Measurements from ENCODE around the gene BDH1. TPM values are rescaled to one million over a fixed set of nuclear protein-coding genes. Genes with fewer than 3 reads are reported as not detected.

Gene BDH1
- total RNA-seq, 2 experiments from 2014 or later = 53.6 to 58.7 TPM

DNA sequence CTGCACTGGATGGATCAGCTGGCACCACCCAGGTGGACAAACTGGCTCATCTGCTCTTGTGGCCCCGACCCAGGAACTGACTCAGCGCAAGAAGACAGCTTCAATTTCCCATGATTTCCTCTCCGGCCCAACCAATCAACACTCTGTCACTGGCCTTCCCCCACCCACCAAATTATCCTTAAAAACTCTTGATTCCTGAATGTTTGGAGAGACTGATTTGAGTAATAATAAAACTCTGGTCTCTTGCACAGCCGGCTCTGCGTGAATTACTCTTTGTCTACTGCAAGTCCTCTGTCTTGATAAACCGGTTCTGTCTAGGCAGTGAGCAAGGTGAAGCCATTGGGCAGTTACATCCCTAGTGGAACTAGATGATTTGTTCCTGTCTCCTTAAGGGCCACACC, 16.1 kb downstream of the BDH1 start:
- CTCF ChIA-PET = interaction anchor here (1.7 kb wide), 1 partner anchor 11 kb away, joined by 4 read pairs; no protein-coding TSS in a partner anchor

DNA sequence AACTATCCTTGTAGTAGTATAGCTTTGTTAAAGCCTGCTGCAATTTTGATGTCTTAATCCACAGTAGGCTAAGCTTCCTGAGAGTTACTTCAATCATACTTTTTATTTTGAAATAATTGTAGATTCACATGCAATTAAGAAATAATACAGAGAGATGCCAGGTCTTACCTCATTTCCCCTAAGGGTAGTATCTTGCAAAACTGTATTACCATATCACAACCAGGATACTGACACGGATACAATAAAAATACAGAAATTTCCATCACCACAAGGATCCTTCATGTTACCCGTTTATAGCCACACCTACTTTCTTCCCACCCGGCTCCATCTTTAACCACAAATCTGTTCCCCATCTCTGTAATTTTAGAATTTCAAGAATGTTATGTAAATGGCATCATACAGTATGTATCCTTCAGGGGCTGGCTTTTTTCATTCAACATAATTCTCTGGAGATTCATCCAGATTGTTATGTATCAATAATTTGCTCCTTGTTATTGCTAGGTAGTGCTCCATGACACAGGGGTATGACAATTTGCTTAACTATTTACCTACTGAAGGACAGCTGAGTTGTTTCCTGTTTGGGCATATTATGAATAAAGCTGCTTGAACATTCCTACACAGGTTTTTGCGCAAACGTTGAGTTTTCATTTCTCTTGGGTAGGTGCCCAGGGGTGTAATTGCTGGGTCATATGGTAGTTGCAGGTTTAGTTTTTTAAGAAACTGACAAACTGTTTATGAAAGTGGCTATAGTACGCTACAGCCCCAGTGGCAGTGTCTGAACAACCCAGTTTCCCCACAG, 21.6 kb downstream of the BDH1 start:
- Mint-ChIP-seq H3K36me3 (ENCODE audit: low read depth) (peaks cover 26% of the 10 kb centered on the region), H3K4me1 (no peaks in the 10 kb centered on the region), H3K9me3 (no peaks in the 10 kb centered on the region), H3K27me3 (no peaks in the 10 kb centered on the region), H3K27ac (no peak overlapping the region), H3K4me3 (no peak overlapping the region)
- POLR2A ChIA-PET = no interaction called here
- CTCF ChIA-PET = interaction anchor here (0.6 to 1.3 kb wide), 2 partner anchors 49 to 290 kb away, joined by 3 read pairs; no protein-coding TSS in a partner anchor
- DNase-seq = no peak

More for the DNA sequence above, 16.1 kb downstream of the BDH1 start:
- Mint-ChIP-seq H3K27ac (peak overlapping the region; percentile 17), H3K27me3 (no peaks in the 10 kb centered on the region), H3K36me3 (ENCODE audit: low read depth) (peaks cover 49% of the 10 kb centered on the region), H3K9me3 (no peaks in the 10 kb centered on the region), H3K4me3 (no peak overlapping the region), H3K4me1 (peaks cover 1% of the 10 kb centered on the region)
- DNase-seq = no peak
- POLR2A ChIA-PET = no interaction called here

DNA sequence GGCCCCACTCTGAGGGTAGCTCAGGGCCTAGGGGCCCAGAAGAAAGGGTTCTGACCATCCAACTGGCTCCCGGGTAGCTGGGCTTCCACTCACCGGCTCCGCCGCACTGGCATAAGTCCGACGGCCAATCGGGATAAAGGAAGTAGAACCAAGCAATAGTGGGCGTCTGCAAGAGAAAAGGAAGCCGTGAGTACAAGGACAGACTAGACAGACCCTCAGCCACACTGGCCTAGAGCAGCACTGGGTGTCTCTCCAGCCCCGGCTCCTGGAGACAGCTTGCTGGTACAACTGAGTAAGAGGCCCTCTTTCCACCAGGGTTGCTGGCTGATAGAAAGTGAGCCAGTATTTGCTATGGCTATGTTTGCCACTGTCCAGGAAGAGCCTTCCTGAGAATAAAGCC, 22.4 kb downstream of the BDH1 start:
- Mint-ChIP-seq H3K4me3 (no peak overlapping the region), H3K9me3 (no peaks in the 10 kb centered on the region), H3K27me3 (no peaks in the 10 kb centered on the region), H3K36me3 (ENCODE audit: low read depth) (peaks cover 28% of the 10 kb centered on the region), H3K4me1 (no peaks in the 10 kb centered on the region), H3K27ac (no peak overlapping the region)
- POLR2A ChIA-PET = no interaction called here
- CTCF ChIA-PET = interaction anchor here (0.6 to 1.3 kb wide), 2 partner anchors 49 to 289 kb away, joined by 3 read pairs; no protein-coding TSS in a partner anchor
- DNase-seq = no peak

DNA sequence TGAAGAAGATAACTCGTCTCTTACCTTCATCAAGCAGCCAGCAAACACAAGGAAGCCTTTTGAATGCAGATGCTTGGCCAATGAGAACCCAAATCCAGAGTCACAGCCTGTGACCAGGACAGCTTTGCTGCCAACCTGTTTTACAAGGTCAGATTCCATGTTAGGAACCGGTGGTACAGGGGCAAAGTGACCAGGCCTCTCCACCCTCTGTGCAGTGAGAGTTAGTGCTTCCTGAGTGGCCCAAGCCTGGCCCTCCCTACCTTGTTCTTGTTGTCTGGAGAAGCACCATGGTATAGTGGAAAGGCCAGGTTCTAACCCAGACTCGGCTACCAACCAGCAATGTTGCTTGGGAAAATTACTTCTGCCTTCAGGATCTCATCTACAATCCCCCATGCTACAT, 23.4 kb downstream of the BDH1 start:
- POLR2A ChIA-PET = interaction anchor here (0.6 kb wide), 1 partner anchor 27 kb away, joined by 4 read pairs; no protein-coding TSS in a partner anchor
- Mint-ChIP-seq H3K27me3 (no peaks in the 10 kb centered on the region), H3K4me3 (no peak overlapping the region), H3K36me3 (ENCODE audit: low read depth) (peaks cover 30% of the 10 kb centered on the region), H3K27ac (no peak overlapping the region), H3K9me3 (no peaks in the 10 kb centered on the region), H3K4me1 (no peaks in the 10 kb centered on the region)
- CTCF ChIA-PET = no interaction called here
- no peak for DNase-seq

DNA sequence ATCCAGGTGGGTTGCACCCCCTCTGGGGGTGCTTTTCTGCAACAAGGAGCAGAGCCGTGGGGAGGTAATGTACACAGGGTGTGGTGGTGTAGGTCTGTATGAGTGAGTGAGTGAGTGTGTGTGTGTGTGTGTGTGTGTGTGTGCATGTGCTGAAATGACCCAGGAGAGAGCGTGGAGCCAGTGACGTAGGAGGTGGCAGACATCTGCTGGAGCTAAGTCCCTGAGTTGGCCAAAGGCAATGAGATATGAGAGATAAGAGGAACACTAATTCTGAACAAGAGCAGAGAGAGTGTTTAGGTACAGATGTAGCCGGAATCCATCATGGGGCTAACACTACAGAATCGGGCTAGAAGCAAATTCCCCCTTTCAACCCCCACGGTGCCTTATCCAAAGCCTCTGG, 27.6 kb downstream of the BDH1 start:
- Mint-ChIP-seq H3K9me3 (no peaks in the 10 kb centered on the region), H3K4me1 (no peaks in the 10 kb centered on the region), H3K27me3 (no peaks in the 10 kb centered on the region), H3K27ac (no peak overlapping the region), H3K4me3 (no peak overlapping the region), H3K36me3 (ENCODE audit: low read depth) (peaks cover 28% of the 10 kb centered on the region)
- DNase-seq = no peak
- POLR2A ChIA-PET = no interaction called here
- CTCF ChIA-PET = interaction anchor here (0.5 to 1.1 kb wide), 2 partner anchors 11 to 385 kb away, joined by 3 to 4 read pairs; no protein-coding TSS in a partner anchor

DNA sequence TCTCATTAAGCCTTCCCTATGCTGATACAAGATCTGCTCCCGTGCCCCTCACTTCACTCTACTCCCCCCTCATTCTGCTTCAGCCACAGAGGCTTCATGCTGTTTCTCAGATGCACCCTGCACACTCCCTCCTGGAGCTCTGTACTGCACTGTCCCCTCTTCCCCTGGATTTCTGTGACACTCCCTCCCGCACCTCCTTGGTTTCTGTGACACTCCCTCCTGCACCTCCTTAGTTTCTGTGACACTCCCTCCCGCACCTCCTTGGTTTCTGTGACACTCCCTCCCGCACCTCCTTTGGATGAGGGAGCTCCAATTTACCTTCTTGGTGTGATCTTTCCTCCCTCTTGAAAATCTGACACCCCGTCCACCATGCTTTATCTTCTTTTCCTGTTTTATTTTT, 28.2 kb downstream of the BDH1 start:
- ChIA-PET CTCF (interaction anchor here (1.1 kb wide), 1 partner anchor 11 kb away, joined by 4 read pairs; no protein-coding TSS in a partner anchor), POLR2A (no interaction called here)
- Mint-ChIP-seq H3K27ac (no peak overlapping the region), H3K4me3 (no peak overlapping the region), H3K27me3 (no peaks in the 10 kb centered on the region), H3K4me1 (no peaks in the 10 kb centered on the region), H3K36me3 (ENCODE audit: low read depth) (peaks cover 28% of the 10 kb centered on the region), H3K9me3 (no peaks in the 10 kb centered on the region)
- no peak for DNase-seq

DNA sequence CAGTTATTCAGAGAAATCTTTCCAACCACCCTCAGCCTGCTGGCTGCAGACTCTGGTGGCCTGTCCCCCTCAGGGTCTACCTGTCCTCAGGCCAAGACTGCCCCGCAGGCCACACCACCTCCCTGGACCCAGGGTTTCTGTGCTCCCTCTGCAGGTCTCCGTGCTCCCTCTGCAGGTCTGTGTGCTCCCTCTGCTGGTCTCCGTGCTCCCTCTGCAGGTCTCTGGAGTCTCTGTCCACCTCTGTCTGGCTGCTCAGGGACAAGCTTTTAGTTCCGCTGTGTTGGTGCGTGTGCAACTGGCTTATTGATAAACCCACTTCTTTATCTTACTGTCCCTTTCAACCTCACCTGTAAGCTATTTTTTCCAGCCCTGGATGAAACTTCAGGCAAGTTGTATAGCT, 30.1 kb downstream of the BDH1 start:
- Mint-ChIP-seq H3K36me3 (ENCODE audit: low read depth) (peaks cover 31% of the 10 kb centered on the region), H3K27me3 (no peaks in the 10 kb centered on the region), H3K9me3 (no peaks in the 10 kb centered on the region), H3K4me1 (no peaks in the 10 kb centered on the region), H3K4me3 (no peak overlapping the region), H3K27ac (peak overlapping the region; percentile 10)
- POLR2A ChIA-PET = no interaction called here
- no peak for DNase-seq
- CTCF ChIA-PET = interaction anchor here (0.8 to 1.4 kb wide), 3 partner anchors 12 to 74 kb away, joined by 3 read pairs; no protein-coding TSS in a partner anchor

DNA sequence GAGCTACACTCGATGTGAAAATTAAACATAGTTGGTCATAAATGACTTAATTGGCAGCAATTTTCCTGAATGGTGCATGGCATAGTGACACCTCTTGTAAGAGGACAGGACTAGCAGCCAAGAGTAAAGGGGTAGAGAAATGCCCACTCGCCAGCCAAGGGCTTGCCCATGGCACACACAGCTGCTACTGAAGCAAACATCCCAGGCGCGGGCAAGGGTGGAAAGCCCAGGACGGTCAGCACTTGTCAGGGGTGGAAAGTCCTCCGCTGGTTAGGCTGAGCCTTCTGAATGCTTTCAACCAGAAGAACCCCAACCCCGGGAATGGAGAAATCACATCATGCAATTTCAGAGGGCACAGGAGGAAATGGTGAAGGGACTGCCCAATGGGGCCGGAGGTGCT, 31.6 kb downstream of the BDH1 start:
- ChIA-PET CTCF (interaction anchor here (1.2 kb wide), 1 partner anchor 9 kb away, joined by 3 read pairs; no protein-coding TSS in a partner anchor), POLR2A (no interaction called here)
- Mint-ChIP-seq H3K27ac (no peak overlapping the region), H3K4me3 (no peak overlapping the region), H3K9me3 (peaks cover under 1% of the 10 kb centered on the region), H3K36me3 (ENCODE audit: low read depth) (peaks cover 31% of the 10 kb centered on the region), H3K4me1 (peaks cover 1% of the 10 kb centered on the region), H3K27me3 (no peaks in the 10 kb centered on the region)
- no peak for DNase-seq

DNA sequence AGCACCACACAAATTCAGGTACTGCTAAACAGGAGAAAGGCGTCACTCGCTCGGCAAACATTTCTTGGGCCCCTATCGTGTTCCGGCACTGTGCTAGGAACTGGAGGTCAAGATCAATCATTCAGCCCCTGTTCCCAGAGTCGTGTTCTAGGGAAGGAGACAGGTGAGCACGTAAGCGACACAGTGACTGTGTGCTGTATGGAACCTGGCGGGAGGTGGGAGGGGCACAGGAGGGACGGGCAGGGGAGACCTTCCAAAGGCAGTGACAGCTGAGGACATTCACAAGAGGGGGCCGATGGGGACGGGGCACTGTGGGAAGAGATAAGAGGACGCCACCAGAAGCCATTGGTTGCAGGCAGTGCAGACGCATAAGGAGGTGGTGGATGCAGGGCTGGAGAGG, 32.2 kb downstream of the BDH1 start:
- Mint-ChIP-seq H3K4me1 (peaks cover 5% of the 10 kb centered on the region), H3K27ac (no peak overlapping the region), H3K36me3 (ENCODE audit: low read depth) (peaks cover 32% of the 10 kb centered on the region), H3K4me3 (no peak overlapping the region), H3K27me3 (no peaks in the 10 kb centered on the region), H3K9me3 (peaks cover 3% of the 10 kb centered on the region)
- CTCF ChIA-PET = no interaction called here
- DNase-seq = no peak
- POLR2A ChIA-PET = no interaction called here

DNA sequence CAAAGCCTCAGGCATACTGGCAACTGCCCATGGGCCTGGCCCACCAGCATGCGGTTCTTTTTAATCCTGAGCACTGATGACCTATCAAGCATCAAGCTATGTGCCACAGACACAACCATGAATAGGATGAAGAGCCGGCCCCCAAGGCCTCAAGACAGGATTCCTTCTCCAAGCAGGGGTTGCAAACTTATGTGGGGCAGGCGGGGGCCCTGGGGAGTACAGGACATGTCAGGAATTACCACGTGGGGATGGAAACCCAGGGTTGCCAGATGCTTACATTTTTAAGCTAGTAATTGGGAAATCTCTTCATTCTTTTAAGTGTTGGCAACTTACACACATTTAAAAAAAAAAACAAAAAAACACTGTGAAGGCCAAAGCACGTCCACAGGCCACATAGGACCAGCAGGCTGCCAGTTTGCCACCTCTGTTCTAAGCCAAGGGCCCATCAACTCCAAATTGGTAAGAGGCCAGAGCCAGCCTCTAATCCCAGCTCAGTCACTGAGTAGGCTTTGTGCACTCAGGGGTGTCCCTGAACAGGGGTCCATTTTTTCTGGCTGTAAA, 32.8 kb downstream of the BDH1 start:
- no peak for DNase-seq
- Mint-ChIP-seq H3K4me3 (no peak overlapping the region), H3K27me3 (no peaks in the 10 kb centered on the region), H3K9me3 (peaks cover 3% of the 10 kb centered on the region), H3K36me3 (ENCODE audit: low read depth) (peaks cover 29% of the 10 kb centered on the region), H3K27ac (no peak overlapping the region), H3K4me1 (peaks cover 5% of the 10 kb centered on the region)
- POLR2A ChIA-PET = no interaction called here
- CTCF ChIA-PET = no interaction called here

DNA sequence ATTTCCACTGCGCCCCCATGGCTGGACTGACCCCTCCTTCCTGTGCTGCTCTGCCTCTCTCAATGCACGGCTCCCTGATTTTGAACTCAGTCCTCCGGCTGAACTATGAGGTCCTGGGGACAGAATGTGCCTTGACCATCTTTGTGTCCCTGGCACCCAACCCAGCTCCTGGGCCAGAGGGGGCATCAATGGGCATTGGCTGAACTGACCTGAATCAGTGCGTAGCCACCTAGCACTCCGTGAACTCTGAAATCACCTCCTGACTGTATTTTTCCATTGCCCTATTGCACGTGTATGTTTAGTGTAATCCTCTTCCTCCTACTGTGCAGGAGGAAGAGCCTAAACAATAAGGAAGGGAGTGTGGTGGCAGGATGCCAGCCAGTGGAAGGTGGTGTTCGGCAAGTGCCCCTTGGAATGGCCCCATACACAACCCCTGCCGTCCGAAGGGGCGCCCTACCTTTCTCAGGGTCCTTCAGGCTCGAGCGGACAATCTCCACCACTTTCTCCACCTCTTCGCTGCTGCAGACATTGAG, 33.5 kb downstream of the BDH1 start:
- Mint-ChIP-seq H3K27ac (no peak overlapping the region), H3K27me3 (no peaks in the 10 kb centered on the region), H3K36me3 (ENCODE audit: low read depth) (peaks cover 24% of the 10 kb centered on the region), H3K9me3 (peaks cover 3% of the 10 kb centered on the region), H3K4me1 (peaks cover 5% of the 10 kb centered on the region), H3K4me3 (no peak overlapping the region)
- ChIA-PET POLR2A (no interaction called here), CTCF (interaction anchor here (0.6 kb wide), 1 partner anchor 27 kb away, joined by 3 read pairs; no protein-coding TSS in a partner anchor)
- DNase-seq = no peak

DNA sequence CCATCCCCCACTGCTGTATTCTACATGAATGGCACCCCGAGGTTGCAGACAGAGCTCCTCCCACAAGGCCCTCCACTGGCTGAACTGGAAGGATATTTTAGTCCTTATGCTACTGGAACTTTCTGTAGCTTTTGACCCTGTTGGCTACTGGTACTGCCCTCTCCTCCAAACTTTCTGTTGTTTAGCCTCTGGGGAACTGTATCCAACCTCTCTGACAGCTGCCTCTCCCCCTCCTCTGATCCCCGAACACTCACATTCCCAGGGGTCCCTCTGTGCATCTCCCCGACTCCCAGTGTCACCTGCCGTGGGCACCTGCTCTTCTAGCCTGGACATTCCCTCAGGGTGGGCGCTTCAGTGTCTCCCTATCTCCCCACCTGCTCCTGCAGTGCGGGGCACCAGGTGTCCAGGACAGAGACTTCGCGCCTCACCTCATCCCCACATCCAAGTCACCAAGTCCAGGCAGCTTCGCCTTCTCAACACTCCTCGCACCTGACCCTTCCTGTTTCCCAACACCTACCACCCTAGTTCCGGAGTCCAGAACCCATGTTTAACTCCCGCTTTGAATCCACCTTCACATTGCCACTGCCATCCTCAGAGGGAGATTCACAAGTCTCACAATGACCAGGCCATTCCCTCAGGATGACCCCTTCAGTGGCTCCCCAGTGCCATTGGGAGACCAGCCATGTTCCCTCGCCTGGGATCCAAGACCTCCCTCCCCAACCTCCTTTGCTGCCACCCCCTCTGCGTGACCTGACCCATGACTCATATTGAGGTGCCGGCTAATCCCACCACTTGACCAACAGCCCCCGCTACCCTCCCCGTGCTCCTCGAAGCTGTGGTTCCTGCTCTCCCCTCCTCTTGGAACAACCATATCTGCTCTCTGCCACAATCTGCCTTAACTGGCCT, 34.2 kb downstream of the BDH1 start:
- ChIA-PET CTCF (interaction anchor here (0.6 to 1.1 kb wide), 2 partner anchors 26 to 78 kb away, joined by 3 read pairs; no protein-coding TSS in a partner anchor), POLR2A (no interaction called here)
- Mint-ChIP-seq H3K4me1 (peaks cover 8% of the 10 kb centered on the region), H3K4me3 (no peak overlapping the region), H3K27ac (no peak overlapping the region), H3K36me3 (ENCODE audit: low read depth) (peaks cover 24% of the 10 kb centered on the region), H3K27me3 (no peaks in the 10 kb centered on the region), H3K9me3 (peaks cover 3% of the 10 kb centered on the region)
- no peak for DNase-seq

Data from activated CD4-positive, alpha-beta T cell treated with anti-CD3 and anti-CD28 coated beads, Interleukin-2, amount 10 ng/mL, durations not matched to agents 7 days and 5 days (primary cell).